ENCODE measurements around the gene CARM1. TPM values are rescaled to one million over a fixed set of nuclear protein-coding genes. Genes with fewer than 3 reads are reported as not detected.

Gene CARM1
- polyA plus RNA-seq, 1 experiment, result 23.5 TPM

DNA sequence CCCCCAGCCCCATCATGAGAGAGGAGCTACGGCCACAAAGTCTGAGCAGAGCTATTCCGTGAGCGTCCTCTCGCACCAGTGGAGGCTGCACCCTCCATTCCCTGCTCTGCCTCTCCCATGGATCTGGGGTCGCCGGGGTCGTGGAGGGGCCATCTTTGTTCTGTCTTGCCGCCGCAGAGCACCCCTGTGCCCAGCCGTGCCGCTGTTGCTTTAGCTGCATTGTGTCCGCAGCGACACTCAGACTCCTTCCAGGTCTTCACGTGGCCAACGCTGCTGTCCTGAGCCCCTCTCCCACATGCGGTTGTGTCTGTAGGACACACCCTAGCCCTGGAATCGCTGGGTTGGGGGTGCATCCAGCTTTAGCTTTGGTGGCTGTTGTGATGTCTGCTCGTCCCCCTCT lies 41.3 kb downstream of the CARM1 start:
- CTCF ChIA-PET, result interaction anchor here (0.7 to 1.0 kb wide), 2 partner anchors 29 to 42 kb away, joined by 4 to 5 read pairs; no protein-coding TSS in a partner anchor
- Histone ChIP-seq H3K27ac (ENCODE audit: low read depth, low read length) (no peak overlapping the region), H3K9me3 (ENCODE audit: control insufficient read depth, insufficient read depth, low read length) (no peaks in the 10 kb centered on the region; the same call in 1 of the 2 replicates), H3K4me3 (ENCODE audit: low read depth, low read length) (no peak overlapping the region), H3K27me3 (ENCODE audit: control insufficient read depth, insufficient read depth, low read length) (no peaks in the 10 kb centered on the region)
- TF ChIP-seq, protein P1, sequence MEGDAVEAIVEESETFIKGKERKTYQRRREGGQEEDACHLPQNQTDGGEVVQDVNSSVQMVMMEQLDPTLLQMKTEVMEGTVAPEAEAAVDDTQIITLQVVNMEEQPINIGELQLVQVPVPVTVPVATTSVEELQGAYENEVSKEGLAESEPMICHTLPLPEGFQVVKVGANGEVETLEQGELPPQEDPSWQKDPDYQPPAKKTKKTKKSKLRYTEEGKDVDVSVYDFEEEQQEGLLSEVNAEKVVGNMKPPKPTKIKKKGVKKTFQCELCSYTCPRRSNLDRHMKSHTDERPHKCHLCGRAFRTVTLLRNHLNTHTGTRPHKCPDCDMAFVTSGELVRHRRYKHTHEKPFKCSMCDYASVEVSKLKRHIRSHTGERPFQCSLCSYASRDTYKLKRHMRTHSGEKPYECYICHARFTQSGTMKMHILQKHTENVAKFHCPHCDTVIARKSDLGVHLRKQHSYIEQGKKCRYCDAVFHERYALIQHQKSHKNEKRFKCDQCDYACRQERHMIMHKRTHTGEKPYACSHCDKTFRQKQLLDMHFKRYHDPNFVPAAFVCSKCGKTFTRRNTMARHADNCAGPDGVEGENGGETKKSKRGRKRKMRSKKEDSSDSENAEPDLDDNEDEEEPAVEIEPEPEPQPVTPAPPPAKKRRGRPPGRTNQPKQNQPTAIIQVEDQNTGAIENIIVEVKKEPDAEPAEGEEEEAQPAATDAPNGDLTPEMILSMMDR (IDR thresholded peaks at IDR 0.05; ENCODE audit: low read depth, low read length), result no peak
- DNase-seq (ENCODE audit: low read depth, low spot score), result no peak
- POLR2A ChIA-PET, result no interaction called here

DNA sequence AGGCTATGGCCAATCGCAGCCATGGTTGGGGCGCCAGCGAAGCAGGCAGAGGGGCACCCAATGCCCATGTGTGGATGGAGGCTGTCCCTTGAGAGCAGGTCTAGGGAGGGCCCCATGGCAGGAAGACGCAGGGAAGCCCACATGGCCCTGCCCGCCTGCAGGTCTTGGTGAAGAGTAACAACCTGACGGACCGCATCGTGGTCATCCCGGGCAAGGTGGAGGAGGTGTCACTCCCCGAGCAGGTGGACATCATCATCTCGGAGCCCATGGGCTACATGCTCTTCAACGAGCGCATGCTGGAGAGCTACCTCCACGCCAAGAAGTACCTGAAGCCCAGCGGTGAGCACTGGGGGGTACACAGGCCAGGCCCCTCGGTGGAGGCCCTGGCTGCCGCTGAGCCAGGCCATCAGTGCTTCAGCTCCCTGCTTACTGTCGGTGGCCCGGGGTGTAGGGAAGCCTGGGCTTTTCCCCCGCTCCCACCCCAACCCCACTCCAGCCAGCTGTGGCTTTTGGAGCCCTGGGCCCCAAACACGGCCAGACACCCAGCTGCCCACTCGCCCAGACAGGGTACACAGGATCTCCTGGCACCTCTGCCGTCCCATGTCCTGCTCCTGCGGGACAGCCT lies 42.5 kb downstream of the CARM1 start:
- ChIA-PET POLR2A (no interaction called here), CTCF (no interaction called here)
- no peak for DNase-seq (ENCODE audit: low read depth, low spot score)
- no peak overlapping the region for H3K4me3 ChIP-seq (ENCODE audit: low read depth, low read length)
- TF ChIP-seq, protein P1 (IDR thresholded peaks at IDR 0.05; ENCODE audit: low read depth, low read length), result no peak
- H3K27me3 ChIP-seq (ENCODE audit: control insufficient read depth, insufficient read depth, low read length), result no peaks in the 10 kb centered on the region
- H3K9me3 ChIP-seq (ENCODE audit: control insufficient read depth, insufficient read depth, low read length), result no peaks in the 10 kb centered on the region; the same call in 1 of the 2 replicates
- H3K27ac ChIP-seq (ENCODE audit: low read depth, low read length), result no peak overlapping the region

DNA sequence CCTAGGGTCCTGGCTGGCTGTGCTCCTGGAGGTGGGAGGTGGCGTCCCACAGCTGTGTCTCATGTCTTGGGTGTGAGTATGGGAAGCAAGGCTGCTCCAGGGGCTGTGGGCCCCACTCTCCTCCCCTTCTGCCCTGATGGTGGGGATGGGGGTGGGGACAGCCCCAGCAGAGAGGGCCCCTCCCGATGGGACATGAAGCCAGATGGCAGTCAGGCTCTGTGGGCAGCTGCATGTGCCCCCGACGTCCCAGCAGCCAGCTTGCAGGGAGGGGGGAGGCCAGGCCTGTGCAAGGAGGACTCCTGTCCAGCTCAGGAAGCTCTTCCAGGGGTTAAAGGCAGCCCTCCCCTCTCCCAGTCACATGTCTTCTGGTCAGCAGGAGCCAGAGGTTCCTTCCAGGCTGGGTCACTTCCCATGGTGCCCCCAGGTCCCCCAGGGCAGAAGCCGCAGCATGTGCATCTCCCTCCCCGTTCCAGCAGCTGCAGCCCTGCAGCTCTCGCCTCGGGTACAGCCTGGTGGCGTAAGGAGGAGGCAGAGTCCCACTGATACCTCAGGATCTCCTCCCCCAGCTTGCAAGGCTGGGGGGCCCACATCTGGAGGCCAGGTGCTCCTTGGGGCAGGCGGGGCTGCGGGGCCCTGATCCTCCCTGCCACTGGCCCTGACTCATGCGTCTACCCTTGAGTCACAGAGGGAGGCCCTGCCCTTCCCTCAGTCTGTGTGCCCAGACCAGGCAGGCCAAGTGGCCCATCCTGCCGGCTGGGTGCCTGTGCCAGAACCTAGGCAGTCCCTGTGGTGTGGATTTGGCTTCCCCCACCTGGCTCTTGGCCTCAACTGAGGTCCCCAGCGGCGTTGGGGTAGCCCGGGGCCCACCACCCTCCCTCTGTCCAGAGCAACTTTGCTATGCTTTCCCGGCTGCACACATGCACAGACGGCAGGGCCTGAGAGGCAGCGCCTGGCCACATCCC lies 44.1 kb downstream of the CARM1 start:
- ChIA-PET POLR2A (no interaction called here), CTCF (interaction anchor here (0.9 kb wide), 1 partner anchor 21 kb away, joined by 4 read pairs; no protein-coding TSS in a partner anchor)
- Histone ChIP-seq H3K27me3 (ENCODE audit: control insufficient read depth, insufficient read depth, low read length) (no peaks in the 10 kb centered on the region), H3K27ac (ENCODE audit: low read depth, low read length) (peak overlapping the region; percentile 57), H3K4me3 (ENCODE audit: low read depth, low read length) (no peak overlapping the region), H3K9me3 (ENCODE audit: control insufficient read depth, insufficient read depth, low read length) (no peaks in the 10 kb centered on the region; the same call in 1 of the 2 replicates)
- DNase-seq (ENCODE audit: low read depth, low spot score), result peak; percentile 59
- TF ChIP-seq, protein P1 (IDR thresholded peaks at IDR 0.05; ENCODE audit: low read depth, low read length), result 0 out of 2 replicates have a peak, but pooled peaks have one; percentile 10

DNA sequence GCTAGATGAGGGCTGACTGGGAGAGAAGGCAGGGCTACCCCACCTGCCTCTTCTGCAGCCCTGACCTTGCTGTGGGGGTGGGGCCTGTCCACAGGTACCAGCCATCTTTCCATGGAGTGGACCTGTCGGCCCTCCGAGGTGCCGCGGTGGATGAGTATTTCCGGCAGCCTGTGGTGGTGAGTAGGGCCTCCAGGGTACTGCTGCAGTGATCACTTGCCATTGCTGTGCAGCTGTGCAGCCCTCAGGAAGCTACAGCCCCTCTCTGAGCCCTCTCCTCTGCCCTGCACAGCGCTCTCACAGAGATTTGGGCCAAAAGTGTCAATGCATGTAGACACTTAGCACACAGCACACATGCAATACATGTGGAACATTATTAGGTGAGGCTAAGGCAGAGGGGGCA lies 45.2 kb downstream of the CARM1 start:
- no peaks in the 10 kb centered on the region; the same call in 1 of the 2 replicates for H3K9me3 ChIP-seq (ENCODE audit: control insufficient read depth, insufficient read depth, low read length)
- no peaks in the 10 kb centered on the region for H3K27me3 ChIP-seq (ENCODE audit: control insufficient read depth, insufficient read depth, low read length)
- ChIA-PET CTCF (interaction anchor here (0.9 kb wide), 1 partner anchor 20 kb away, joined by 4 read pairs; no protein-coding TSS in a partner anchor), POLR2A (no interaction called here)
- DNase-seq (ENCODE audit: low read depth, low spot score), result no peak
- no peak overlapping the region for H3K27ac ChIP-seq (ENCODE audit: low read depth, low read length)
- H3K4me3 ChIP-seq (ENCODE audit: low read depth, low read length), result no peak overlapping the region
- TF ChIP-seq, protein P1 (IDR thresholded peaks at IDR 0.05; ENCODE audit: low read depth, low read length), result no peak
